ENCODE data around the gene DUSP18. TPM values are rescaled to one million over a fixed set of nuclear protein-coding genes. Genes with fewer than 3 reads are reported as not detected.
A peak's percentile ranks its signal among the peaks of the same experiment; 100 is the strongest.
"Not testable (repeated sequence)": the region's sequence is repeated elsewhere in the genome, so short reads cannot be mapped to it uniquely, and the experiment has no call there.

The DUSP18 gene
- total RNA-seq, 1 experiment from 2014 or later = 7.0 TPM

DNA sequence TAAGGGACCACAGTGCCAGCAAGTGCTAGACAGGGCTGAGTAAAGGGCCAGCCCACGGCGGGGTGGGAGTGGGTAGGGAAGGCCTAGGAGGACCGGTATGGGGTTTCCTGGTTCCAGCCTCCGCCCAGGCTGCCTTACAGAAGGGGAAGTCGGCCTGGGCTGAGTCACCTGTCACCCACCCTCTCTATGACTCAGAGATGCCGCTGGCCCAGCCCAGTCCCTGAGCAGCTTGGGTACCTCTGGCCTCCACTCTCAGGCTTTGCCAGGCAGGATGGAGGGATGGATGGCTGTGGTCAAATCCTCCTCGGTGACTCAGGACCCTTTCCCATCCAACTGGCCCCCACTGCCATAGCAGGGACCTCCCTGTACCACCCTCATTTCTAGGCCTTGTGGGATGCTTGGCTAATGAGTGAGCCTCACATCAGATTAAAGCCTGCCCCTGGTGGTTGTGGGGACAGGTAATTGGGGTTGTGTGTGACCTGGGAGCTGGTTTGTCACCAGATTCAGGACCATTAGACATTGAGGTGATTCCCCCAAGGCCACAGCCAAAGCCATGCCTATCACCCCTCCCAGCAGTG lies 18.2 kb downstream of the DUSP18 start:
- in situ Hi-C loops (cut with HindIII; ENCODE audit: low pct_unique_long_range_greater_than_20kb, low sequenced_read_pairs) = no loop called here
- DNase-seq (ENCODE audit: low read depth, low spot score) = no peak

DNA sequence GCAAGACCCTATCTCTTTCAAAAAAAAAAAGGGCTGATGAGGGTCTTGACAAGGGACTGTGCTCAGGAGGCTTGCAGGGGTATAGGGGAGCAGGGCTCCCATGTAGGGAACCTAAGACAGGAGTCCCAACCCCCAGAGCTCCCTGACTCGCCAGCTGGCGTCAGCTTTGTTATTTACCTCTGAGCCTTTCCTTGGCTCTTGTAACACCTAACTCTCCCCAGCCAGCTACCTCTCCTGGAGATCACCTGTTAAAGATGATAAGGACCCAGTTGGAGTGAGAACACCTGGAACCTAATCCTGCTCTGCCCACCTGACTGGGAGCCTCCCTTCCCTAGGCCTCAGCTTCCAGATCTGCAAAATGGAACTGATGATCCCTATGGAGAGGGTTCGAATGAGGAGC lies 18.9 kb downstream of the DUSP18 start:
- in situ Hi-C loops (cut with HindIII; ENCODE audit: low pct_unique_long_range_greater_than_20kb, low sequenced_read_pairs) = no loop called here
- DNase-seq (ENCODE audit: low read depth, low spot score) = no peak

DNA sequence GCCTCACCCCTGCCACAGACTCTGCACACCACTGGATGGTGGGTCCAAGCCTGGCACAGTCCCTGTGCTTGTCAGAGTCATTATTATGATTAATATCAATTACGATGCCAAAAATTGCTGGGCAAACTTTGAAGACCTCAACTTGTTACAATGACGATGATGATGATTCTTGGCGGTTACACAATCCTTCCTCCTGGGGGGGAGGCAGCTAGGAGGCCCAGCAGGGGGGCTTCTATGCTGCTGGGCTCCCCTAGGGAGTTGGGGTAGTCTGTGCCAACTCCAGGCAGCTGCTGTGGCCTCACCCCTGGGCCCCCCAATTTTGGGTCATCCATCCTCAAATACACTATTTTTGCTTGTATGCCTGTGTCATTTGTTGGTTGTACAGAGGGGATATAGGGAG lies 20.1 kb downstream of the DUSP18 start:
- in situ Hi-C loops (cut with HindIII; ENCODE audit: low pct_unique_long_range_greater_than_20kb, low sequenced_read_pairs) = no loop called here
- DNase-seq (ENCODE audit: low read depth, low spot score) = no peak

DNA sequence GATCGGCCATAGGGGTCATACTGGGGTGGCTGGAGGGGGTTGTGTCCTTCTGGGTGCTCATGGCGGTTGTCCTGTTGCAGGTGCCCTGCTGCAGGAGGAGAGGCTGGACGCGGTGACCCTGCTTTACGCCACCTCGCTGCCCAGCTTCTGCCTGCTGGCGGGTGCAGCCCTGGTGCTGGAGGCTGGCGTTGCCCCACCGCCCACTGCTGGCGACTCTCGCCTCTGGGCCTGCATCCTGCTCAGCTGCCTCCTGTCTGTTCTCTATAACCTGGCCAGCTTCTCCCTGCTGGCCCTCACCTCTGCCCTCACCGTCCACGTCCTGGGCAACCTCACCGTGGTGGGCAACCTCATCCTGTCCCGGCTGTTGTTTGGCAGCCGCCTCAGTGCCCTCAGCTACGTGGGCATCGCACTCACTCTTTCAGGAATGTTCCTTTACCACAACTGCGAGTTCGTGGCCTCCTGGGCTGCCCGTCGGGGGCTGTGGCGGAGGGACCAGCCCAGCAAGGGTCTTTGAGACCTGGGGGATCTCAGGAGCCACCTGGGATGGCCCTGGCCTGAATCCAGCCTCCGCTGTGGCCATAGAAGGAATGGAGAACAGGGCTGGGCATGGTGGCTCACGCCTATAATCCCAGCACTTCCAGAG lies 21.0 kb downstream of the DUSP18 start:
- in situ Hi-C loops (cut with HindIII; ENCODE audit: low pct_unique_long_range_greater_than_20kb, low sequenced_read_pairs) = no loop called here
- DNase-seq (ENCODE audit: low read depth, low spot score) = no peak

DNA sequence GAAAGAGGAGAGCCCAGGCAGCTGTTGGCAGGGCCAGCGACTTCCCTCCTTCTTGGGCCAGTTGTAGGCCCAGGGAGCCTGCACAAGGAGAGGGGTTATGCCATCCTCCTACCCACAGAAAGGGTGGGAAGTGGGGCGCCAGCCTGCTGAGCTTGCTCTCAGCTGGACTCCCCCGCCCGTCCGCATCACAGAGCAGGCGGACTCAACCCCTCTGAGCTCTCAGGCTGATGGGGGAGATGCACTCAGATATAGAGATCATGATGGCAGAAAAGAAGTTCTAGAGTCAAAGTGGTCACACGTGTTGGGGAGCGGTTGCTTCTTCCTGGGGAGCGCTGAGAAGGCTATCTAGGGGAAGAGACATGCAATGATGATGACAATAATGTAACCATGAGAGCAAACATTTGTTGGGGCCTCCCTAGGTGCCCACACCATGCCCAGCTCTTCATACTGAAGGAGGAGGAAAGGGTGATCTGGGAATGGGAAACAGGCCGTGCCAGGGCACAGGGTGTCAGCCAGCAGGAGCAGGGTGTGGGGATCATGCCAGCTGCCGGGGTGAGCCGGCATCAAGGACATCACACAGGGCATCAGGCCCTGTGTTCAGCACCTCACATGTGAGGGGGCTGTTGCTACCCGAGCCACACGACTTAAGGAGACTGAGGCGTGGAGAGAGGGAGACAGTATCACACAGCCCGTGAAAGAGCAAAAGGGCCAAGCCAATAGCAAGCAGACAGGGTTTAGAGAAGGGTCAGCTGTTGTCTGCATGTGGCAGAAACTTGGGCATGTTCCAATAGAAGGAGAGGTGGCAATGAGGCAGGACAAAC lies 24.4 kb downstream of the DUSP18 start:
- no peak for DNase-seq (ENCODE audit: low read depth, low spot score)

DNA sequence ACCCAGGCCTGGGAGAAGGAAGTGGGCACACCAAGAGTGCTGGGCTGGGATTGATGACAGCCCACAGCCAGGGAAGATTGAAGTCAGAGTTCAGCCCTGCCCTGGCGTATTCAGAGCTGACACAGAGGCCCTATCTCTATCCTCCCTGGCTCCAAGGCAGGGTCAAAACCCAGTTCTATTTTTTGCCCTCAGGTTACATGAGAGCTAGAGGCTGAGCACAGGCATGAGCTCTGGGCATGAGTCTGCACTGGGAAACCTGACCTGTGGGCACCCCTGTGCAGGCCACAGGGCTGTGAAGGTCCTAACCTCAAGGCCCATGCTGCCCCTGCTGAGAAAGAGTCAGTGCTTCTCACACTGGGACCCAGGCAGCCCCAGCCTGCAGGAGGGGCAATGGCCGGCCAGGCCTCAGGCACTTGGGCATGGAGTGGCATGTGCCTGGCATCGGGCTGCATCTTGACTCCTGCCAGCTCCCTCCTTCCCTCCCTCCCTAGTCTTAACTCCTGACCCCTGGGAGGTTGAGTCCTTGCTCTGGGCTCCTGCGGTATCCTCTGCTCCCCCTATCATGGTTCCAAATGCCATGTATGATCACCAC lies 26.7 kb downstream of the DUSP18 start:
- in situ Hi-C loops (cut with HindIII; ENCODE audit: low pct_unique_long_range_greater_than_20kb, low sequenced_read_pairs) = no loop called here
- no peak for DNase-seq (ENCODE audit: low read depth, low spot score)

More for the DNA sequence above, 24.4 kb downstream of the DUSP18 start:
- in situ Hi-C loops (cut with HindIII; ENCODE audit: low pct_unique_long_range_greater_than_20kb, low sequenced_read_pairs) = no loop called here

DNA sequence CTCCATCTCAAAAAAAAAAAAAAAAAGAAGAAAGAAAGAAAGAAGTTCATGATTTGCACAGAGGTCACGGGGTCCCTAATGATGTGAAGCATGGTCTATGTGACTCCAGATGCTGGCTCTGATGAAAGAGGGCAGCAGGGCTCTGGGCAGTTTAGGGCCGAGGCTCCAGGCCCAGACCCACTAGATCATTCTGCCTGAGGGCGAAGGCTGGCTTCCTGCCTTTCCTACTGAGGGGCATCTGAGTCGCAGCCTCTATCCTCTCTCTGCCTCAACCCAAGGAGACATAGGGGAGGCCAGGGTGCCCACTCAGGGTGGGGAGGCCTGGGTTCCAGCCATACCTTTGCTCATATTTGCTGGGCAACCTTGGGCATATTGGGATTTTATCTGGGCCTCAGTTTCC lies 27.3 kb downstream of the DUSP18 start:
- in situ Hi-C loops (cut with HindIII; ENCODE audit: low pct_unique_long_range_greater_than_20kb, low sequenced_read_pairs) = no loop called here
- no peak for DNase-seq (ENCODE audit: low read depth, low spot score)

DNA sequence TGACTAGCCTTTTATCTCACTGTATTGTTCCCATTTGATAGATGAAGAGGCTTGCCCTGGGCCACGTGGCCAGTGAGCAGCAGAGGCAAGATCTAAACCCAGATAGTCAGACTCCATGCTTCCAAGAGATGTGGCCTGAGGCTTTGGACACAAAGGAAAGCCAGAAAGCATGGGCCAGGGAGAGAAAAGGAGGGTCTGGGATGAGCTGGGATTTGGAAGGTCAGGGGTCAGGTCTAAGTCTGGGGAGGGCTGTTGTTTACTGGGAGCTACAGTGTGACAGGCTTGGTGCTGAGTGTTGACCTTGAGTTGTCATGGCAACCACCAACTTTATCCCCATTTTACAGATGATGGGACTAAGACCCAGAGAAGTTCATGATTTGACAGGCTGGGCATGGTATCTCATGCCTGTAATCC lies 30.0 kb downstream of the DUSP18 start:
- DNase-seq (ENCODE audit: low read depth, low spot score) = no peak
- in situ Hi-C loops (cut with HindIII; ENCODE audit: low pct_unique_long_range_greater_than_20kb, low sequenced_read_pairs) = no loop called here

DNA sequence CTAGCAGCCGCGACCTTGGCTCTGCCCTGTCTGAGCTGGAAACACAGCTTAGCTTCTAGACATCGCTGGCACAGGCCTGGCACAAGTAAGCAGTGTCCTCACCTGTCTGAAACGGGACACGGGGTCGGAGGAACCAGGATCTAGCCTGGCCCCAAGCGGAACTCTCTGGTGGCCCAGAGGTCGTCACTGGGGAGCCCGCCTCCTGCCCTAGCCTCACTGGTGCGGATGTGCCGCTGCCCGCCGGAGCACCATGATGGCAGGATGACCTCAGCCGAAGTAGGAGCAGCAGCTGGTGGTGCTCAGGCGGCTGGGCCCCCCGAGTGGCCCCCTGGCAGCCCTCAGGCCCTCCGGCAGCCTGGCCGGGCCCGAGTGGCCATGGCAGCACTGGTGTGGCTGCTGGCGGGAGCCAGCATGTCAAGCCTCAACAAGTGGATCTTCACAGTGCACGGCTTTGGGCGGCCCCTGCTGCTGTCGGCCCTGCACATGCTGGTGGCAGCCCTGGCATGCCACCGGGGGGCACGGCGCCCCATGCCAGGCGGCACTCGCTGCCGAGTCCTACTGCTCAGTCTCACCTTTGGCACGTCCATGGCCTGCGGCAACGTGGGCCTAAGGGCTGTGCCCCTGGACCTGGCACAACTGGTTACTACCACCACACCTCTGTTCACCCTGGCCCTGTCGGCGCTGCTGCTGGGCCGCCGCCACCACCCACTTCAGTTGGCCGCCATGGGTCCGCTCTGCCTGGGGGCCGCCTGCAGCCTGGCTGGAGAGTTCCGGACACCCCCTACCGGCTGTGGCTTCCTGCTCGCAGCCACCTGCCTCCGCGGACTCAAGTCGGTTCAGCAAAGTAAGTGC lies 31.2 kb downstream of the DUSP18 start:
- no peak for DNase-seq (ENCODE audit: low read depth, low spot score)
- in situ Hi-C loops (cut with HindIII; ENCODE audit: low pct_unique_long_range_greater_than_20kb, low sequenced_read_pairs) = no loop called here

DNA sequence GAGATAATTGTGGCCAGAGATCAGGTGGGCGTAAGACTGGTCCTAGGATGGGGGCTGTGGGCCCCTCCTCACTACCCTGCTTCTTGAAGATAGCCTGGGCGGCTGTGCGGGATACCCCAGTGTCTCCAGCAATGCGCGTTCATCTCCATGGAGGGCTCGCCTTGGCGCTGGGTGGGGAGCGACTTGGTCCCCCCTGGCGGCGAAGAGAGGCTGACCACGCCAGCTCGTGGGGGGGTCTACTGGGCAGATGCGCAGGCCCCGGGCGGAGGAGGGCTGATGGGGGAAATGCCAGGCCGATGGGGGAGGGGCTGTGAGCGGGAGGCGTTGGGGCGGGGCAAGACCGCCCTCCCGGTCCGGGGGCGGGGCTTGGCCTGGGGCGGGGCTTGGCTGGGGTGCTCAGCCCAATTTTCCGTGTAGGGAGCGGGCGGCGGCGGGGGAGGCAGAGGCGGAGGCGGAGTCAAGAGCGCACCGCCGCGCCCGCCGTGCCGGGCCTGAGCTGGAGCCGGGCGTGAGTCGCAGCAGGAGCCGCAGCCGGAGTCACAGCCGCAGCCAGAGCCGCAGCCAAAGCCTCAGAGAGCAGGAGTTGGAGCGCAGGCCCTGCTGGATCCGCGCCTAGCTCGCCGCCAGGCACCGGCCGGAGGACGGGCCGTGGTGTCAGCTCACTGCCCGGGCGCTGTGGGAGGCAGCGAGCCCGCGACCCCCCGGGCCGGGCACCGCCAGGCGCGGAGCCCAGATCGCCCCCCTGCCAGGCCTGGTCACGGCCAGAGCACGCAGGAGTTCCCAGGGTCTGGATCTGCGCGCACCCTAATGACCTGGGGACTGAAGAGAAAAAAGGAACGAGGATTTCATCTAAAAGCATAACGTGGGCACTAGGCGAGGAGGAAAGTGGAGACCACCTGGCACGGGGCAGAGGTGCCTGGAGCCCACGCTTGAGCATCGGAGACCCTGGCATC lies 32.1 kb downstream of the DUSP18 start, which contains the start of gene SLC35E4:
Gene SLC35E4 (plus strand): TSS at position 509 of the 953 bp plus-strand sequence. CDS start 670 bp downstream, outside the sequence.
- peak; percentile 88 for DNase-seq (ENCODE audit: low read depth, low spot score)
- in situ Hi-C loops (cut with HindIII; ENCODE audit: low pct_unique_long_range_greater_than_20kb, low sequenced_read_pairs) = no loop called here

DNA sequence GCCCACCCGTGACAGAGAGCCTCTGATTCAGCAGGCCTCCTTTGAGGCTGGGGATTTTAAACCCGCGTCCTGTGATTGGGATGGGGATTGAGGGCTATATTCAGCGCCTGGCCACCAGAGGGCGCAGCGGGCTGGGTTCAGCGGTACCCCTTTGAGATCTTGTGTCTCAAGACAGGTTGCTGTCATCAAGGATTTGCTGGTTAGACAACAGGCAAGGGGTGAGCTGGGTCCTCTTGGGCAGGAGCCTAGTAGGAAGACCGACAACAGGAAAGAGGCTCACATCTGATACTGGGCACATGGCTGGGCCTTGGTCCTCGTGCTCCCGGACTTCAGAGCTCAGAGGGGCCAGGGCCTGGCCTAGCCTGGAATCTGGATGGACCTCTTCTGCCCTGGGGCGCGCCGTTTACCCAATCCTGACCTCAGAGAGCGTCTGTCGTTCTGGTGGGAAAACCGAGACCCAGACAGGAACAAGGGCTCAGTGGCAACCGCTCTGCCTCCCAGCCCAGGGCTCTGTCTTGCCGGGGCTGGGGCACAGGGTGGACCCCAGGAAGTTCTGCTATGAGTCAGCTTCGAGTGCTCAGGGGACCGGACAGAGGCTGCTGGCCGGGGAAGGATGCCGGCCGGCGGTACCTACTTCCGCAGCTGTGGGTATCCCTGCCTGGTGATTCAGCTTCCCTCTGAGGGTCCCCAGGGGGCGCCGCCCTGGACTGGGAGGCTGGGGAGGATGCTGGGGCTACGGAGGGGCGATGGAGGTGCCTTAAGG lies 33.0 kb downstream of the DUSP18 start:
- DNase-seq (ENCODE audit: low read depth, low spot score) = peak; percentile 89
- in situ Hi-C loops (cut with HindIII; ENCODE audit: low pct_unique_long_range_greater_than_20kb, low sequenced_read_pairs) = no loop called here

DNA sequence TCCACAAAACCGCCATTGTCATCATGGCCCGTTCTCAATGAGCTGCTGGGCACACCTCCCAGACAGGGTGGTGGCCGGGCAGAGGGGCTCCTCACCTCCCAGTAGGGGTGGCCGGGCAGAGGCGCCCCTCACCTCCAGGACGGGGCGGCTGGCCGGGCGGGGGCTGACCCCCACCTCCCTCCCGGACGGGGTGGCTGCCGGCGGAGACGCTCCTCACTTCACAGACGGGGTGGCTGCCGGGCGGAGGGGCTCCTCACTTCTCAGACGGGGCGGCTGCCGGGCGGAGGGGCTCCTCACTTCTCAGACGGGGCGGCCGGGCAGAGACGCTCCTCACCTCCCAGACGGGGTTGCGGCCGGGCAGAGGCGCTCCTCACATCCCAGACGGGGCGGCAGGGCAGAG lies 36.2 kb downstream of the DUSP18 start:
- DNase-seq (ENCODE audit: low read depth, low spot score); in situ Hi-C loops (cut with HindIII; ENCODE audit: low pct_unique_long_range_greater_than_20kb, low sequenced_read_pairs): not testable (repeated sequence)

DNA sequence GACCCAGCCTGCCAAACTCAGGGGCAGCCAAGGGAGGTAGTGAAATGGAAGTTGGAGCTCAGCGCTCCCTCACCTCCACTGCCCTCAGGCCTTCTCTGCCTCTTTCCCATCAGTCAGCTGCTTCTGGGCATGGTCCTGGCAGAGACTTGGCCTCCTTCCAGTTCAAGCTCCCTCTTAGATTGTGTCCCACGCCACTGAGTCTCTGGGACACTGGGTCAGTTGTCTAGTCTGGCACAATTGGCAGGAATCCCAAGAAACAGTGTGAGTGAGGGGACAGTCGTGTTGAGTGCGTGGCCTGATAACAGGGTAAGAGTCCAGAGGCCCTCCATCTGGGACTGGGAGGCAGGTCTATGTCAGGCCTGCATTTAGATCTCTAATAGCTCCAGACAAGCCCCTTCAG lies 39.2 kb downstream of the DUSP18 start:
- in situ Hi-C loops (cut with HindIII; ENCODE audit: low pct_unique_long_range_greater_than_20kb, low sequenced_read_pairs) = no loop called here
- DNase-seq (ENCODE audit: low read depth, low spot score) = no peak

DNA sequence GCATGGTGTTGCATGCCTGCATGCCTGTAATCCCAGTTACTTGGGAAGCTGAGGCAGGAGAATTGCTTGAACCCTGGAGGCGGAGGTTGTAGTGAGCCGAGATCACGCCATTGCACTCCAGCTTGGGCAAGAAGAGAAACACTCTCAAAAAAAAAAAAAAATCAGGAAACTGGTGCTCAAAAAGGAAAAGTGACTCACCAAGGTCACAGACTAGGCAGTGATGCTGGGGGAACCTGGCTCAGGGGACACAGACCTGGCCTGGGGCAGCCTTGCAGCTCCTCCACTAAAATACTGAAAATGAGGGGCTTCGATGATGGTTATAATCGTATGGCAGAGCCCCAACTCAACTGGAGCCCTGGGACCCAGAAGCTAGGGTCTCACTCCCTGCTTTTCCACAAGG lies 40.2 kb downstream of the DUSP18 start:
- in situ Hi-C loops (cut with HindIII; ENCODE audit: low pct_unique_long_range_greater_than_20kb, low sequenced_read_pairs) = no loop called here
- no peak for DNase-seq (ENCODE audit: low read depth, low spot score)

DNA sequence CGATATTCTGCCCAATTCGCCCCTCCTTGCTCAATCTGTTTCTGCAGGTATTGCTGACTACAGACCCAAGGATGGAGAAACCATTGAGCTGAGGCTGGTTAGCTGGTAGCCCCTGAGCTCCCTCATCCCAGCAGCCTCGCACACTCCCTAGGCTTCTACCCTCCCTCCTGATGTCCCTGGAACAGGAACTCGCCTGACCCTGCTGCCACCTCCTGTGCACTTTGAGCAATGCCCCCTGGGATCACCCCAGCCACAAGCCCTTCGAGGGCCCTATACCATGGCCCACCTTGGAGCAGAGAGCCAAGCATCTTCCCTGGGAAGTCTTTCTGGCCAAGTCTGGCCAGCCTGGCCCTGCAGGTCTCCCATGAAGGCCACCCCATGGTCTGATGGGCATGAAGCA lies 41.3 kb downstream of the DUSP18 start:
- no peak for DNase-seq (ENCODE audit: low read depth, low spot score)
- in situ Hi-C loops (cut with HindIII; ENCODE audit: low pct_unique_long_range_greater_than_20kb, low sequenced_read_pairs) = no loop called here

DNA sequence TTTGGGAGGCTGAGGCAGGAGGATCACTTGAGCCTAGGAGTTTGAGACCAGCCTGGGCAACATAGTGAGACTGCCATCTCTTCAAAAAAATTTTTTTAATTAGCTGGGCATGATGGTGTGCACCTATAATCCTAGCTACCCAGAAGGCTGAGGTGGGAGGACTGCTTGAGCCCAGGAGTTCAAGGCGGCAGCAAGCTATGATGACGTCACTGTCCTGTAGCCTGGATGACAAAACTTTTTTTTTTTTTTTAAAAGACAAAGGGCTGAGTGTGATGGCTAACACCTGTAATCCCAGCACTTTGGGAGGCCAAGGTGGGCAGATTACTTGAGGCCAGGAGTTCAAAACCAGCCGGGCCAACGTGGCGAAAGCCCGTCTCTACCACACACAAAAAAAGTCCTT lies 47.8 kb downstream of the DUSP18 start:
- DNase-seq (ENCODE audit: low read depth, low spot score); in situ Hi-C loops (cut with HindIII; ENCODE audit: low pct_unique_long_range_greater_than_20kb, low sequenced_read_pairs): not testable (repeated sequence)
